ENCODE measurements around the gene CFAP54. TPM values are rescaled to one million over a fixed set of nuclear protein-coding genes. Genes with fewer than 3 reads are reported as not detected.
"Not testable (repeated sequence)": the region's sequence is repeated elsewhere in the genome, so short reads cannot be mapped to it uniquely, and the experiment has no call there.

CFAP54 gene
- polyA plus RNA-seq, 10 donors, result 0.28 to 0.54 (median 0.43) TPM

DNA sequence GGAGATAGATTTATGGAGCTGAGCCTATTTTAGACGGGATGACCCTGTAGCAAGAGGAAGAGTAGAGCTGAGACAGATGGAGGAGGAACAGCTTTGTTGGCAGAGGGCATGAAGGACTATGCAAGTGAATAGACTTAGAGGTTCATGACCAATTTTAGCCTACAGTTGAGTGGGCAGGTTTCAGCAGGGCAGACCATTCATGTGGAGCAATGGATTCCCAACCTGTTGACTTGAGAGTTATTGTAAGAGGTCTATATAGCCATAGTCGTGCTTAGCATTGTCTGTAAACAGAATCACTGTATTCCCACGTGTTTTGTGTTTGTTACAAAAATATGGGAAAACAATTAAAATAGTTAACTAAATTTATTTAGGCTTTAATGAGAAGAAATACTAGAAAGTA lies 116.8 kb downstream of the CFAP54 start:
- no peak for DNase-seq

DNA sequence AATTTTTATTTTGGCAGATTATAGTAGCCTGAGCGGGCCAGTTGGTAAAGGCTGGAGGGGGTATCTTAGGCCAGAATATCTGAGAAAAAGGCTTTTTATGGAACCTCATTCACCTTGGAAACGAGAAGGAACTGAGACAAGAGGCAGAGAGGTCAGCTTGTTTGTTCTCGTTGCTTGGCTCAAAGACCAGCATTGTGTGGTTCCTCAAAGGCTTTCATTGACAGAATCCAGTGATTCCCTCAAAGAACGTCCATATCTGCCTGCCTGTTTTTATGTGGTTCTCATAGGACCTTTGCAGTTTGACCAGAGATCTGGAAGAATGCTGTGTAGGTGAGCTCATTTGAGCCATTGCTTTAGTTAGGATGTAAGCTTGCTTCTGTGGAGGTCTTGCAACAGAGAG lies 117.3 kb downstream of the CFAP54 start:
- DNase-seq, result no peak

- no peak for DNase-seq
These were observed 127.8 kb downstream of the CFAP54 start for GRCh38 chr12:96617178-96617577.

- DNase-seq, result no peak
These were observed 133.8 kb downstream of the CFAP54 start for GRCh38 chr12:96623155-96623554.

- no peak for DNase-seq
These were observed 134.4 kb downstream of the CFAP54 start for GRCh38 chr12:96623656-96624217.

- no peak for DNase-seq
These were observed 146.5 kb downstream of the CFAP54 start for GRCh38 chr12:96635844-96636243.

- DNase-seq, result no peak
These were observed 147.5 kb downstream of the CFAP54 start for GRCh38 chr12:96636895-96637294.

DNA sequence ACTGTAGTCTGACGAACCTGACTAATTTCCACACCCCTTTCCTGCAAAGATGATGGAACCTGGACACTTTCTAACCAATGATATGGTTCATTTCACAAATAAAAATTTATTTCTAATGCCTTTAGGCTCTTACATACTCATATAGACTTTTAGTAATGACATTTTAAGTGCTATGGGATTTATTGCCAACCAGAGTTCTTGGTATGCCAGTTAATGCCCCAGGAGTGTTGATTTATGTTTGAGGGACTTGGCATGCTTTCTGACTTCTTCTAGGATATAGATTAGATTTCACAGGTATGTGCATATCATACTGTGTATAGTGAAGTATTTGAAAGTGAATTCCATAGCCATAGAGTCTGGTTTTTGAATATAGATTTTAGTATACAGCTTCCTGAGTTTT lies 159.5 kb downstream of the CFAP54 start:
- DNase-seq, result no peak

DNA sequence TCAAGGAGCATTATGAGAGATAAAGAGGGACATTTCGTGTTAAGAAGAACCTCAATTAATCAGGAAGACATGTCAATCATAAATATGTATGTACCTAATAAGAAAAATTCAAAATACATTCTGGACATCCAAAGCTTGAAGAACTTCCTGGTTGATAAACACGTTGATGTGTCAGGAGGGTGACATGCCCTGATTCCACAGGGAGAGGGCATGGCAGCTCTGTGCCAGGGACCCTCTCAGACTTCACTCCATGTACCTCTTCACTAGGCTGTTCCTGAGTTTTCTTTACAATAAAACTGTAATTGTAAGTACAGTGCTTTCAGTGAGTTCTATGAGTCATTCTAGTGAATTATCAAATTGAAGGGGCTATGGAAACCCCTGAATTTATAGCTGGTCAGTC lies 163.5 kb downstream of the CFAP54 start:
- no peak for DNase-seq

DNA sequence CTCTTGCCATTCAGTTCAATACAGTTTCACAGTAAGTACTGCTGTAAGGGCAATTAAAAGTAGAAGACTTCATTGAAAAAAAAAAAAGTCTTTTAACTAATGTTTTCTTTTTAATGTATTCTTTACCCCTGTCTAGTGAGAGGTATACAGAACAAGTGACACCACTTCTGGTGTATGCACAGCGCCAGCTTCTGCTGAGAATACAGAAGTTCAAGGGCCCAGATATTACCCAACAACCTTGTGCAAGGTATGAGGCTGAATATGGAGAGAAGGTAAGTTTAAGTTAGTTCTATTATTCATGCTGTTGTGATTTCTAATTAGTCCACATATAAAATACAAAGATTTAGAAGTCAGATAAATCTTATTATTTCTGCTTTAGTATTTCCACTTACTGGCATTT lies 168.7 kb downstream of the CFAP54 start:
- DNase-seq, result no peak

DNA sequence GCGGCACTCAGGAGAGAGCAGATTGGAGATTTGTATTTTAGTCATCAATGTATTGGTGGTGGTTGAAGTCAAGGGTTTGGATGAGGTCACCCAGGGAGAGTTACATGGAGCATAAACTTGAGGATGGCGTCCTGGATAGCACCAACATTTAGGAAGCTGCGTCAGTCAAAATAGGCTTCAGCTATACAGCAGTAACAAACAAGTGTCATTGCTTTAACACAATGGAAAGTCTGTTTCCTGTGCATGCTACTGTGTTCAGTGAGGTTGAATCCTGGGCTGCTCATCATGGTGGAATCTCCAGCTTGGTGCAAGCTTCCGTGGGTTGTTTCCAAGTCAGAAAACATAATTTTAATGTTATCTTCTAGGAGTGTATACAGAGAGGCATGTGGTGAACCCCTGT lies 180.4 kb downstream of the CFAP54 start:
- no peak for DNase-seq

DNA sequence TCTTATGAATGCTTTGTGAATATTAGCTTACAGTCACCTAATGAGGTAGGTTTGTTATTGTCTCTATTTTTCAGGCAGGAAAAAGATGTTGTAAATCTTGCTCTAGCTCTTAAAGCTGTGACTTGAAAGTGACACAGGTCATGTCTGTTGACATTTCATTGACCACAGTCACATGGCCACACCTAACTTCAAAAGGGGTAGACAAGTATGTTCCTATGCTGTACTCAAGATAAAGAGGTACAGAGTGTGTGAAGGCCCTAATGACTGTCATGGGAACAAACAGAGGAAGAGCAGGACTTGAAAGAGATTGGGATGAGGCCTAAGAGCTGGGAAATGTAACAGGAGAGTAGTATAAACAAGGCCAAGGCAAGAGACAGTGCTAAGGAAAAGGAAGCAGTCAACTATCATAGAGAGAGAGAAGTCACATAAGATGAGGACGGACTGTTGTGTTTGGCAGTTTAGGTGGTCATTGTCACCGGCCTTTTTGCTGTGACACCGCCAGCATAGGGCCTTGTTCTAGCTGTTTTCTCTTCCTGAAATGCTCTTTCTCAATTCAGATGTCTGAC lies 181.0 kb downstream of the CFAP54 start:
- DNase-seq, result no peak

DNA sequence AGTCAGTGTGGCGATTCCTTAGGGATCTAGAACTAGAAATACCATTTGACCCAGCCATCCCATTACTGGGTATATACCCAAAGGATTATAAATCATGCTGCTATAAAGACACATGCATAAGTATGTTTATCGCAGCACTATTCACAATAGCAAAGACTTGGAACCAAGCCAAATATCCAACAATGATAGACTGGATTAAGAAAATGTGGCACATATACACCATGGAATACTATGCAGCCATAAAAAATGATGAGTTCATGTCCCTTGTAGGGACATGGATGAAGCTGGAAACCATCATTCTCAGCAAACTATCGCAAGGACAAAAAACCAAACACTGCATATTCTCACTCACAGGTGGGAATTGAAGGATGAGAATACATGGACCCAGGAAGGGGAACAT lies 186.1 kb downstream of the CFAP54 start:
- not testable (repeated sequence) for DNase-seq

GRCh38 chr12:96677363-96677762 lies 188.0 kb downstream of the CFAP54 start:
- no peak for DNase-seq

GRCh38 chr12:96687719-96688118 lies 198.3 kb downstream of the CFAP54 start:
- DNase-seq, result peak in 2 of 3 donors; percentile 1 to 8

DNA sequence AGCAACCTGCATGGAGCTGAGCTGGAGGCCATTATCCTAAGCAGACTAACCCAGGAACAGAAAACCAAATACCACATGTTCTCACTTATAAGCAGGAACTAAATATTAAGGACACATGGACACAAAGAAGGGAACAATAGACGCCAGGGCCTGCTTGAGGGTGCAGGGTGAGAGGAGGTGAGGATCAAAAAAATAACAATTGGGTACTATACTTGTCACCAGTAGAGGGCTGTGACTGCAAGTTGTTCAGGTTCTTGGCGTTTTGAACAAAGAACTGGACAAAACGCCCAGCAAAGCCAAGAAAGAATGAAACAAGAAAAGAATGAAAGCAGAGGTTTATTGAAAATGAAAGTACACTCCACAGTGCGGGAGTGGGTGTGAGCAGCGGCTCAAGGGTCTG lies 209.1 kb downstream of the CFAP54 start:
- DNase-seq, result no peak

- DNase-seq, result no peak
These were observed 209.6 kb downstream of the CFAP54 start for GRCh38 chr12:96698965-96699364.

GRCh38 chr12:96701856-96702255 lies 212.5 kb downstream of the CFAP54 start:
- DNase-seq, result no peak

DNA sequence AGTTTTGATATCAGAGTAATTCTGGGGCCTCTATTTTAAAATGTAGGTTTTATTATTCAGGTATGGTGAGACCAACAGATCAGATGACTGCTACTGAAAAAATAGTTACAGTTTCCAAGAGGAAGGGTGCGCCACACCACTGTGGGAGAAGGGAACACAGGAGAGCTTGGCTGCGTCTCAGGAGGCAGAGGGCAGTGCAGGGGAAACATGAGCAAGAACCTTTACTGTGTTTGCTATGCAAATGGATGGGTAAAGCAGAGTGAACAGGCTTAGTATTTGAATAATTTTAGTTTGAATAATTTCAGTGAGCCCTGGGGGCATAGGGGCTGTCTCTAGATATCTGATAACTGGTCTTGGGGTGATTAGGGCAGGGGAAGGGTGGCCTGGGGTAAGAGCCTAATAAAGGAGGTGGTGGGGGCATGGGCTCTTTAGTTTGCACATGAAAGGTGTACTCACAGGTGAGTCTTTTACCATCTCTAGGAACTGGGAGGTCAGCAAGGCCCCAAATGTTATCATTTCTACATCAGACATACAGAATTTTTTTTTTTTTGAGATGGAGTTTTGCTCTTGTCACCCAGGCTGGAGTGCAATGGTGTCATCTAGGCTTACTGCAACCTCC lies 220.9 kb downstream of the CFAP54 start:
- no peak for DNase-seq

- DNase-seq, result no peak
These were observed 222.0 kb downstream of the CFAP54 start for GRCh38 chr12:96711364-96711763.

DNA sequence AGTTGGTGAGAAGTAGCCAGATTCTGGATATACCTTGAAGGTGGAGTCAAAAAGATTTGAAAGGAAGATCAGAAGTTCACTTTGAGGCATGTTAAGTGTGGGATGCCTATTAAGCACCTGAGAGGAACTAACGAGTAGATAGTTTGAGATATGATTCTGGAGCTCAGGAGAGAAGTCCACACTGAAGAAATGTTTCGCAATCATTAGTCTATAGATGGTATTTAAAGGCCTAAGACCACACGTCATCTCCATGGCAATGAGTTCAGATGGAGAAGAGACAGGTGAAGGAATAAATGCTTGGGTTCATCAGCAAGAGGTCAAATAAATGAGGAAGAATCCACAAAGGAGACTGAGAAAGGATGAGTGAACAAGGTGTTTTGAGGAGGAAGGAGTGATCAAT lies 224.8 kb downstream of the CFAP54 start:
- no peak for DNase-seq

GRCh38 chr12:96719660-96720362 lies 230.4 kb downstream of the CFAP54 start:
- peak; percentile 11 to 59 (median 30) for DNase-seq

DNA sequence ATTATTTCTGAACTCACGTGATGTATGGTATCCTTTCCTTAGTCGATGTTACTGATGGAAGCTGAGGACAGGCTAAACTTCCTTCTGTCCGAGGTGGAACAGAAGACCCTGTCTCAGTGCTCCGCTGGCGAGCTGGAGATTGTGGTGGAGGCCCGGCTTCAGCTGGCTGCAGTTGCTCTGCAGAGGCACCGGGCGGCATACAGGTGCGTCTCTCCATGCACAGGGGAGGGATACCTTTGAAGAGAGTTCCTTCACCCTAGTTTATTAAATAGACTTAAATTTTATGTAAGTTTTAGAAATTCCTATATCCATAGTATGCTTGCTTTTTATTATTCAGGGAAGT lies 231.0 kb downstream of the CFAP54 start:
- peak in 1 of 3 donors; percentile 1 for DNase-seq
